Nephron progenitor cell (in vitro differentiated cells): Measurements from ENCODE around the gene PHF23.

Experiments
- DNase-seq: peaks from one replicate; pipeline ENCODE4 v3.0.0; 2021
- H3K27ac Mint-ChIP-seq: 2 replicates; pipeline ENCODE4 v1.8.0; 2021; ENCODE audit warnings: mild to moderate bottlenecking, moderate library complexity, mixed read lengths
- H3K27me3 Mint-ChIP-seq: 2 replicates; pipeline ENCODE4 v1.8.0; 2021; ENCODE audit warnings: mild to moderate bottlenecking, low read depth, mixed read lengths; ENCODE audit not compliant: poor library complexity
- H3K36me3 Mint-ChIP-seq: 2 replicates; pipeline ENCODE4 v1.8.0; 2021; ENCODE audit warnings: low read depth, mixed read lengths
- H3K4me1 Mint-ChIP-seq: 2 replicates; pipeline ENCODE4 v1.8.0; 2021; ENCODE audit warnings: mixed read lengths
- H3K4me3 Mint-ChIP-seq: 2 replicates; pipeline ENCODE4 v1.8.0; 2021; ENCODE audit warnings: mild to moderate bottlenecking, moderate library complexity, mixed read lengths
- H3K9me3 Mint-ChIP-seq: 2 replicates; pipeline ENCODE4 v1.8.0; 2021; ENCODE audit warnings: mild to moderate bottlenecking, moderate library complexity, mixed read lengths
- CTCF ChIP-seq: fragments of 200-600 bp; sonication (generic); IDR thresholded peaks from 2 replicates; pipeline ENCODE4 v1.5.0; 2021; ENCODE audit warnings: antibody characterized with exemption

PHF23 gene

GRCh38 chr17:7237266-7237760 lies 1.9 kb downstream of the PHF23 start:
- no peaks in the 10 kb centered on the region for H3K27me3 Mint-ChIP-seq
- H3K27ac Mint-ChIP-seq = peak overlapping the region; percentile 82
- no peaks in the 10 kb centered on the region for H3K9me3 Mint-ChIP-seq
- H3K4me3 Mint-ChIP-seq = peak overlapping the region; percentile 98
- H3K4me1 Mint-ChIP-seq = peaks cover 73% of the 10 kb centered on the region
- DNase-seq = no peak
- TF ChIP-seq CTCF = no peak
- H3K36me3 Mint-ChIP-seq = peaks cover 46% of the 10 kb centered on the region

- peak overlapping the region; percentile 82 for H3K27ac Mint-ChIP-seq
- no peaks in the 10 kb centered on the region for H3K27me3 Mint-ChIP-seq
- H3K4me3 Mint-ChIP-seq = peak overlapping the region; percentile 98
- peaks cover 52% of the 10 kb centered on the region for H3K36me3 Mint-ChIP-seq
- TF ChIP-seq CTCF = no peak
- no peaks in the 10 kb centered on the region for H3K9me3 Mint-ChIP-seq
- DNase-seq = no peak
- peaks cover 75% of the 10 kb centered on the region for H3K4me1 Mint-ChIP-seq
Observed at GRCh38 chr17:7236808-7237207, 2.4 kb downstream of the PHF23 start.

GRCh38 chr17:7235693-7236665 lies 3.3 kb downstream of the PHF23 start:
- H3K36me3 Mint-ChIP-seq = peaks cover 49% of the 10 kb centered on the region
- peaks cover 69% of the 10 kb centered on the region for H3K4me1 Mint-ChIP-seq
- TF ChIP-seq CTCF = no peak
- no peak for DNase-seq
- H3K4me3 Mint-ChIP-seq = peak overlapping the region; percentile 99
- no peaks in the 10 kb centered on the region for H3K9me3 Mint-ChIP-seq
- H3K27ac Mint-ChIP-seq = peak overlapping the region; percentile 82
- no peaks in the 10 kb centered on the region for H3K27me3 Mint-ChIP-seq

- Mint-ChIP-seq H3K4me3 (peak within 1 kb of the TSS; percentile 99), H3K27me3 (no peaks in the 10 kb centered on the region), H3K4me1 (peaks cover 60% of the 10 kb centered on the region), H3K27ac (peak within 1 kb of the TSS; percentile 99), H3K9me3 (no peaks in the 10 kb centered on the region), H3K36me3 (peaks cover 45% of the 10 kb centered on the region)
- no peak for TF ChIP-seq CTCF
- peak; percentile 94 for DNase-seq
Observed at GRCh38 chr17:7234083-7234951, 4.9 kb downstream of the PHF23 start, which contains the start of gene DVL2. Gene DVL2 (minus strand): TSS chr17:7234517. CDS start chr17:7234262, 255 bp downstream.

- no peaks in the 10 kb centered on the region for H3K9me3 Mint-ChIP-seq
Observed at GRCh38 chr17:7233701-7234082, 5.6 kb downstream of the PHF23 start.

More at GRCh38 chr17:7233701-7234082, 5.6 kb downstream of the PHF23 start:
- H3K4me1 Mint-ChIP-seq = peaks cover 60% of the 10 kb centered on the region
- DNase-seq = no peak
- TF ChIP-seq CTCF = no peak
- H3K27me3 Mint-ChIP-seq = no peaks in the 10 kb centered on the region
- peak overlapping the region; percentile 99 for H3K4me3 Mint-ChIP-seq
- peak overlapping the region; percentile 99 for H3K27ac Mint-ChIP-seq
- H3K36me3 Mint-ChIP-seq = peaks cover 52% of the 10 kb centered on the region
